Measurements from ENCODE around the gene RPL5.

Gene RPL5

GRCh38 chr1:92870591-92870990 lies 38.8 kb downstream of the RPL5 start:
- H3K9me3 ChIP-seq (ENCODE audit: low read depth, low read length), result no peaks in the 10 kb centered on the region
- H3K4me3 ChIP-seq, result no peak overlapping the region
- TF ChIP-seq POLR2AphosphoS5 (IDR thresholded peaks at IDR 0.05; ENCODE audit: borderline replicate concordance, low read depth, low read length) (no peak), EZH2 (IDR thresholded peaks at IDR 0.05) (no peak), FOXP2 (optimal IDR thresholded peaks at IDR 0.05; ENCODE audit: control extremely low read depth, extremely low read length, insufficient read depth) (no peak)
- no peak overlapping the region for H3K27ac ChIP-seq
- no peaks in the 10 kb centered on the region for H3K36me3 ChIP-seq (ENCODE audit: insufficient read depth, low read length)
- H3K9ac ChIP-seq (ENCODE audit: insufficient read length), result no peak overlapping the region
- DNase-seq (ENCODE audit: low read depth, low spot score), result no peak

GRCh38 chr1:92872719-92873118 lies 40.9 kb downstream of the RPL5 start:
- H3K9me3 ChIP-seq (ENCODE audit: low read depth, low read length), result no peaks in the 10 kb centered on the region
- no peak overlapping the region for H3K4me3 ChIP-seq
- H3K27ac ChIP-seq, result no peak overlapping the region
- no peak overlapping the region for H3K9ac ChIP-seq (ENCODE audit: insufficient read length)
- TF ChIP-seq FOXP2 (optimal IDR thresholded peaks at IDR 0.05; ENCODE audit: control extremely low read depth, extremely low read length, insufficient read depth) (no peak), EZH2 (IDR thresholded peaks at IDR 0.05) (no peak), POLR2AphosphoS5 (IDR thresholded peaks at IDR 0.05; ENCODE audit: borderline replicate concordance, low read depth, low read length) (no peak)
- no peaks in the 10 kb centered on the region for H3K36me3 ChIP-seq (ENCODE audit: insufficient read depth, low read length)
- DNase-seq (ENCODE audit: low read depth, low spot score), result no peak

GRCh38 chr1:92874987-92875386 lies 43.1 kb downstream of the RPL5 start:
- TF ChIP-seq FOXP2 (optimal IDR thresholded peaks at IDR 0.05; ENCODE audit: control extremely low read depth, extremely low read length, insufficient read depth) (no peak), POLR2AphosphoS5 (IDR thresholded peaks at IDR 0.05; ENCODE audit: borderline replicate concordance, low read depth, low read length) (no peak), EZH2 (IDR thresholded peaks at IDR 0.05) (no peak)
- Histone ChIP-seq H3K9me3 (ENCODE audit: low read depth, low read length) (no peaks in the 10 kb centered on the region), H3K4me3 (no peak overlapping the region), H3K27ac (no peak overlapping the region), H3K9ac (ENCODE audit: insufficient read length) (no peak overlapping the region), H3K36me3 (ENCODE audit: insufficient read depth, low read length) (no peaks in the 10 kb centered on the region)
- no peak for DNase-seq (ENCODE audit: low read depth, low spot score)

GRCh38 chr1:92876351-92876750 lies 44.5 kb downstream of the RPL5 start:
- TF ChIP-seq POLR2AphosphoS5 (IDR thresholded peaks at IDR 0.05; ENCODE audit: borderline replicate concordance, low read depth, low read length), result no peak
- TF ChIP-seq EZH2 (IDR thresholded peaks at IDR 0.05), result no peak
- TF ChIP-seq FOXP2 (optimal IDR thresholded peaks at IDR 0.05; ENCODE audit: control extremely low read depth, extremely low read length, insufficient read depth), result no peak
- no peak for DNase-seq (ENCODE audit: low read depth, low spot score)
- Histone ChIP-seq H3K27ac (no peak overlapping the region), H3K36me3 (ENCODE audit: insufficient read depth, low read length) (no peaks in the 10 kb centered on the region), H3K9me3 (ENCODE audit: low read depth, low read length) (no peaks in the 10 kb centered on the region), H3K9ac (ENCODE audit: insufficient read length) (no peak overlapping the region), H3K4me3 (no peak overlapping the region)

GRCh38 chr1:92877081-92877711 lies 45.4 kb downstream of the RPL5 start:
- Histone ChIP-seq H3K4me3 (no peak overlapping the region), H3K9me3 (ENCODE audit: low read depth, low read length) (no peaks in the 10 kb centered on the region), H3K36me3 (ENCODE audit: insufficient read depth, low read length) (no peaks in the 10 kb centered on the region), H3K27ac (no peak overlapping the region), H3K9ac (ENCODE audit: insufficient read length) (no peak overlapping the region)
- TF ChIP-seq POLR2AphosphoS5 (IDR thresholded peaks at IDR 0.05; ENCODE audit: borderline replicate concordance, low read depth, low read length), result no peak
- TF ChIP-seq EZH2 (IDR thresholded peaks at IDR 0.05), result no peak
- no peak for TF ChIP-seq FOXP2 (optimal IDR thresholded peaks at IDR 0.05; ENCODE audit: control extremely low read depth, extremely low read length, insufficient read depth)
- DNase-seq (ENCODE audit: low read depth, low spot score), result no peak

GRCh38 chr1:92877792-92878191 lies 46.0 kb downstream of the RPL5 start:
- H3K4me3 ChIP-seq, result no peak overlapping the region
- no peak for TF ChIP-seq EZH2 (IDR thresholded peaks at IDR 0.05)
- TF ChIP-seq FOXP2 (optimal IDR thresholded peaks at IDR 0.05; ENCODE audit: control extremely low read depth, extremely low read length, insufficient read depth), result no peak
- no peak for TF ChIP-seq POLR2AphosphoS5 (IDR thresholded peaks at IDR 0.05; ENCODE audit: borderline replicate concordance, low read depth, low read length)
- H3K9ac ChIP-seq (ENCODE audit: insufficient read length), result no peak overlapping the region
- H3K36me3 ChIP-seq (ENCODE audit: insufficient read depth, low read length), result no peaks in the 10 kb centered on the region
- no peak overlapping the region for H3K27ac ChIP-seq
- DNase-seq (ENCODE audit: low read depth, low spot score), result no peak
- H3K9me3 ChIP-seq (ENCODE audit: low read depth, low read length), result no peaks in the 10 kb centered on the region

- H3K9me3 ChIP-seq (ENCODE audit: low read depth, low read length), result no peaks in the 10 kb centered on the region
- DNase-seq (ENCODE audit: low read depth, low spot score), result no peak
- no peak overlapping the region for H3K9ac ChIP-seq (ENCODE audit: insufficient read length)
- no peaks in the 10 kb centered on the region for H3K36me3 ChIP-seq (ENCODE audit: insufficient read depth, low read length)
- no peak overlapping the region for H3K4me3 ChIP-seq
- TF ChIP-seq POLR2AphosphoS5 (IDR thresholded peaks at IDR 0.05; ENCODE audit: borderline replicate concordance, low read depth, low read length), result no peak
- H3K27ac ChIP-seq, result no peak overlapping the region
Measured at GRCh38 chr1:92879316-92879968, 47.6 kb downstream of the RPL5 start.

- H3K27ac ChIP-seq, result no peak overlapping the region
- H3K36me3 ChIP-seq (ENCODE audit: insufficient read depth, low read length), result no peaks in the 10 kb centered on the region
- TF ChIP-seq POLR2AphosphoS5 (IDR thresholded peaks at IDR 0.05; ENCODE audit: borderline replicate concordance, low read depth, low read length) (no peak), FOXP2 (optimal IDR thresholded peaks at IDR 0.05; ENCODE audit: control extremely low read depth, extremely low read length, insufficient read depth) (no peak), EZH2 (IDR thresholded peaks at IDR 0.05) (no peak)
- no peaks in the 10 kb centered on the region for H3K9me3 ChIP-seq (ENCODE audit: low read depth, low read length)
- no peak for DNase-seq (ENCODE audit: low read depth, low spot score)
- H3K9ac ChIP-seq (ENCODE audit: insufficient read length), result no peak overlapping the region
- no peak overlapping the region for H3K4me3 ChIP-seq
Measured at GRCh38 chr1:92881391-92881790, 49.6 kb downstream of the RPL5 start.

GRCh38 chr1:92882819-92883218 lies 51.0 kb downstream of the RPL5 start:
- no peaks in the 10 kb centered on the region for H3K9me3 ChIP-seq (ENCODE audit: low read depth, low read length)
- H3K9ac ChIP-seq (ENCODE audit: insufficient read length), result no peak overlapping the region
- no peak overlapping the region for H3K27ac ChIP-seq
- H3K4me3 ChIP-seq, result no peak overlapping the region
- H3K36me3 ChIP-seq (ENCODE audit: insufficient read depth, low read length), result no peaks in the 10 kb centered on the region
- peak; percentile 77 for DNase-seq (ENCODE audit: low read depth, low spot score)
- TF ChIP-seq POLR2AphosphoS5 (IDR thresholded peaks at IDR 0.05; ENCODE audit: borderline replicate concordance, low read depth, low read length), result no peak; the same call in 1 of the 2 replicates
- no peak for TF ChIP-seq FOXP2 (optimal IDR thresholded peaks at IDR 0.05; ENCODE audit: control extremely low read depth, extremely low read length, insufficient read depth)
- no peak for TF ChIP-seq EZH2 (IDR thresholded peaks at IDR 0.05)
